HG03469 (cell line): ENCODE measurements around the gene SLFNL1.

Experiments
- ATAC-seq: cut with Tn5 transposase; IDR thresholded peaks from one replicate; pipeline ENCODE4 v1.9.1; 2021; ENCODE audit warnings: mild to moderate bottlenecking, moderate library complexity, moderate number of reproducible peaks; ENCODE audit not compliant: unreplicated experiment

The SLFNL1 gene

DNA sequence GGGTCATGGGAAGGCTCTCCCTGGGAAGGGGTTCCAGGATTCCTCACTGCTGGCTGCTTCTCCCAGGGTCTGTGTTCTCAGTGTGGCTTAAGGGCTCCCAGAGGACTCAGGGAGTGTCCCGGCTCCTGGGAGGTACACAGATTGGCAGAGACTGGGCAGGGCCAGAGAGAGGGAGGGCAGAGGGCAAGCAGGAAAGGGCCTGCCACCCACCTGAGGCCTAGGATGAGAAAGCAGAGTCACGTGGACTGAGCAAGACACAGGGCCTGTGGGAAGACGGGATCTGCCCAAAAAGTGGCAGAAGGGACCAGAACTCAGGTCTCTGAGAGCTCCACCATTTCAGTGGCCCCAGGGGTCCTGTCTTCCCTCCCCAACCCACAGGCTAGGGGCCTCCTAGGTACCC, 871 bp downstream of the SLFNL1 start:
- no peak for ATAC-seq

DNA sequence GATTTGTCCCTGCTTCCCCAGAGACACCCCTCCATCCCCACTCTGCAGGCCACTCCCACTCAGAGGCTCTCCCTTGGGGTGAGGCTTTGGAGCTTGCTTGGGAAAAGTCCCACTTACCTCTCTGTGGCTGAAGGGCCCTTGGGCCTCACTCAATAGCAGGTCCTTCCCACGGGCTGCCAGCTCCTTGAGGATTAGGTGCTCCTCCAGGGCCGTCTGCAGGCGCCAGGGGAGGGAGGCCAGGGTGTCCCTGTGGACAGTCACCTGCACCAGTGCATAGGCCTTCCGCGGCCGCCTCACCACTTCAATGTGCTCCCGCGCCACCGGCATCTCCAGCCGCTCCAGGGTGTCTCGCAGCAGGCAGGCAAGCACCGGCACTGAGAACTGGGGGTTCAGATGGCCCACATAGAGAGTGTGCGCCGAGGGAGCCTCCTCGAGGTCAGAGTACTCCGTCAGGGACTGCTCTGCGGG, 1.4 kb downstream of the SLFNL1 start:
- no peak for ATAC-seq

DNA sequence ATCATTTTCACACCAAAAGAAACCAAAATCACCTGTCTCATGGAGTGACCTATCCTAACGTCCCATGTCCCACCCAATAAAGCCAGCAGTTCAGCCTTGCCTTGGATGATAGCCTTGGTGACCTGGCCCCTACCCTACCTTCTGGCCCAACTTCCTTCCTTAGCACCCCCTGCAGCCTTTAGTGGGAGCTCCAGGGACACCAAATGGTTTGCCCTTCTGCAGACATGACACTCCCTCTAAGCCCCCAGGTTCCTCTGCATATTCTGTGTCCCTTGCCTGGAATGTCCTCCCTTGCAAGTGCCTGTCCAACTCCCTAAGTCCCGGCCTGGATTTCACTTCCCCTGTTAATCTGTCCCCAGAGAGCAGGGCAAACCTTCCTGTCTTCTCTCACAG, 2.2 kb downstream of the SLFNL1 start:
- no peak for ATAC-seq

DNA sequence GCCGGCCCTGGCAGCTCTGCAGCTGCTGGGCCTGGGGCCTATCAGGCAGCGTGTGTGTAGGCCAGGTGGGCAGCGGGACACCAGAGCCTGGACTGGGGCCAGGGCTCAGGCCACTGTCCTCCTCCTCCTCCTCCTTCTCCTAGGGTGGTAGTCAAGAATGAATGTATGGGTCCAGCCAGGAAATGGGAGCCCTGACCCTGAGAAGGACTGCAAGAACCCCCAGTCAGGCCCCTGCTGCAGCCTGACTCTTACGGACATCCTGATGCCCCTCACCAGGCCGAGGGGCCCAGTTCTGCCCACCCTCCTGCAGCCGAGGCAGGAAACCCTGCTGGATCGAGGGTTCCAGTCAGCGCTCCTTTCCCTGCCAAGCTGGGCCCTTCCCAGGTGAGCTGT, 3.5 kb downstream of the SLFNL1 start:
- no peak for ATAC-seq

DNA sequence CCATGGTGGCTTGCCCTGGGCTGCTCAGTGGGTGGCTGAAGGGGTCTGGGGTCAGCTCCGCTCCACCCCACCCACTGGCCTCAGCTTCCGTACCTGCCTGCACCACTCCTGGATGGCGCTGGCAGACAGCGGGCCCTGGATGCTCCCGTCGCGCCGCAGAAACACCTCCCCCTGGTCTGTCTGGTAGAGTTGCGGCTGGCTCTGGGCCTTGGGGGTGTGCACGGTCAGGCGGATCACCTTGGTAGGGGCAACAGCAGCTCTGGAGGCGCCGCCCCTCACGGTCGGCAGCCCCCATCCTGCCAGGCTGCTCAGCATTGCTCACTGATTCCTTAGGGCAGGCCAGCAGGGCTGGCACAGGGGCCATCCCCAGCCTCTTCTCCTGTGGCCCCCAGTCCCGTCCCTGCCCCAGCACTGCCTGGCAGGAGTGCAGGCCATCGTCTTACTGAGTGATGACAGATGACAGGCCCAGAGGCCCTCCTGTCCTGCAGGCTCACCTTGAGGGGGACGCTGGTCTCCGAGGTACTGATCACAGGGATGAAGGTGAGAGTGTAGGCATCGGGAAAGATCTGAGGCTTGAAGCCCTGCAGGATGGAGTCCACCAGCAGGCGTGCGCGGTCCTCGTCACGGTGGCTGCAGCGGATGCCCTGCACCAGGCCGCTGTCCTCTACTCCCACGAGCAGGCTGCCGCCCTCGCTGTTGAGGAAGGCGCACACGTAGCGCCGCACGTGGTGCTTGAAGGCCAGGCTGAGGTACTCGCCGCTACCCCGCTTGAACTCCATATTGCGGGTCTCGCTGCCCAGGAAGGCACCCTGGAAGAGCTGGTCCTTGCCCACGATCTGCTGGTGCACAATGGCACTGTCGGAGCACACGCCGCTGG, 4.1 kb downstream of the SLFNL1 start:
- ATAC-seq = no peak

DNA sequence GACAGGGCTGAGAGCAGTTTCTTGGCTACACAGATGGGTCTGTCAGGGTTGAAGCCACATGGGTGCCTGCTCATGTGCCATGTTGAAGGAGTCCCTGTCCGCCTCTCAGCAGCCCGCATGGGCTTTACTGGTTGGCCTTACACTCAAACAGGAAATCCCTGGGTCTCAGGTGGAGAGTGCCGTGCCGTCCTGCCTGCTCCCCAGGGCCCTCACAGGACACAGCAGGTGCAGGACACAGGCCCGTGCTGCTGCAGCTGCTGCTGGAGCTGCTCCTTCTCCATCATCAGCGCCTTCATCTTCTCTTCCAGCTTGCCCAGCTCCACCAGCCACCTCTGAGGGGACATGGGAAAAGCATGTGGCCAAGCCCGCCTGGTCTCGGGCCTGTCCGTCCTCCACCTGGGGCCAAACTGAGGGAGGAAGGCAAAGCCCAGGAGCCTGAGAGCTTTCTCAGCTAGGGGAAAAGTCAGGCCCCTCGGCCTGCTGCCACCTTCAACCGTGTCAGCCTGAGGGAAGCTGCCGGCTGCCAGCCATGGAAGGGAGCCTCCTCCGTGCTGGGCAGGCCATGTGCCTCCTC, 5.5 kb downstream of the SLFNL1 start:
- no peak for ATAC-seq

DNA sequence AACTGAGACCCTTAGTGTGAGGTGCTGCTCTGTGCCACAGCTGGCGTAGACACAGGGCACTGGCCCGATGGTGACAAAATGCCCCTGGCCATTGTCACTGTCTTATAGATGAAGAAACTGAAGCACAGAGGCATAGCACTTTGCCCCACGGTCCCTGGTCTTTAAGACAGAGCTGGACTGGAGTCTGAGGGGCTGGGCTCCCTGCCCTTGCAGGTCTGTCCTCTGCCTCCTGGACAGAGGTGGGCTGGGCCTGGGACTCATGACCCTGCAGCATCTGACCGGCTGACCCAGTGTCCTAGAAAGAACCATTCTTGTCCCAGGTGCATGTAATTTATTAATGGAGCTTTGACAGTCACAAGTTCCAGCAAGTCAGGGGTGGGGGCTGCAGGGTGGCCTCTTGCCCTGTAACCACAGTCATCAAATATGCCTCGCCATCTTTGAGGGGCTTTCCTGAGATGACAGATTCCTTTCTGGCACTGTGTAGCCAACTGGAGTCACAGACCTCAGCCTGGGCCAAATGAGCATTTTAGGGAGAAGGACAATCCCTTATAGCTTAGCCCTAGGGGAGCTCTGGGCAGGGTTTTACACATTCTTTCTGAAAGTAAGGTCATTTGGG, 6.1 kb downstream of the SLFNL1 start:
- ATAC-seq = no peak

DNA sequence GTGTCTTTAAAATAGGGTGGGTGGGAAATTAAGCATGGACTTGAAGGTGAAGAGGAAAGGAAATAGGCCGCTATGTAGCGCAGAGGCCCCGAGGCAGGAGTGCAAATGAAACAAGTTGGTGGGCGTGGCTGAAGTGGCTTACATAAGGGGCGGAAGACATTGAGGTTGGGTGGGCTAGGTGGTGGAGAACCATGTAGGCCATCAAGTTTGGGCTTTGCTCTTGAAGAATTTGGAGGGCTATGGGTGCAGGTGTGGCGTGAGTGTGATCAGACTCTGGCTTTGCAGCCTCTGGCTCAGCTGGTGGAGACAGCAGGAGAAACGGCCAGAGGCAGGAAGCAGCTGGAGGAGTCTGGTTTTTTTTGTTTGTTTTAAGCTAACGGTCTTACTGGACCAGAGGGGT, 6.7 kb downstream of the SLFNL1 start:
- no peak for ATAC-seq

DNA sequence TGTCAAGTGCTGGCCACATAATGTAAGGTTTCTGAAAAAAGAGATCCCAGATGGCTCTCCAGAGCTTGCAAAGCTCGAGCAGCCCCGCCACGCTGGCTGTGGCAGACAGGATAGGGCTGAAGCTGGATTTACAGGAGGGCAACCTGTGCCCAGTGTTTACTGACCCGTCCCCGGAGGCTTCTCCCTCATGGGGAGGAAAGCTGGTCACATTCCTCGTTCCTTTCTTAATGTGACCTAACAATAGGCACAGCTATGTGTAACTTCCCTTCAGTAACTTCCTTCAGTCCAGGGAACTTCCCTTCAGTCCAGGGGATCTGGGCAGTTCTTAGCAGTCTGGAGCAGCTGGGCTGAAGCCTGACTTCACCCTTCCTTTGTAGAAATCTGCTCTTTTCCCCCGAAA, 7.7 kb downstream of the SLFNL1 start:
- no peak for ATAC-seq

DNA sequence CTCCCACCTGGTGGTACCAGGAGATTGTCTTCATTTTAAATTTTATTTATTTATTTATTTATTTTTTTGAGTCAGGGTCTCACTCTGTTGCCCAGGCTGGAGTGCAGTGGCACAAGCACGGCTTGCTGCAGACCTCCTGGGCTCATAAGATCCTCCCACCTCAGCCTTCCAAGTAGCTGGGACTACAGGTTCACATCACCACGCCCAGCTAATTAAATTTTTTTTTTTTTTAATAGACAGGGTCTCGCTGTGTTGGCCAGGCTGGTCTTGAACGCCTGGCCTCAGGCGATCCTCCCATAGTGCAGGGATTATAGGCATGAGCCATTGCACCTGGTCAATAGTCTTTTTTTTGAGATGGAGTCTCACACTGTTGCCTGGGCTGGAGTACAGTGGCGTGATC, 8.5 kb downstream of the SLFNL1 start:
- ATAC-seq = no peak

DNA sequence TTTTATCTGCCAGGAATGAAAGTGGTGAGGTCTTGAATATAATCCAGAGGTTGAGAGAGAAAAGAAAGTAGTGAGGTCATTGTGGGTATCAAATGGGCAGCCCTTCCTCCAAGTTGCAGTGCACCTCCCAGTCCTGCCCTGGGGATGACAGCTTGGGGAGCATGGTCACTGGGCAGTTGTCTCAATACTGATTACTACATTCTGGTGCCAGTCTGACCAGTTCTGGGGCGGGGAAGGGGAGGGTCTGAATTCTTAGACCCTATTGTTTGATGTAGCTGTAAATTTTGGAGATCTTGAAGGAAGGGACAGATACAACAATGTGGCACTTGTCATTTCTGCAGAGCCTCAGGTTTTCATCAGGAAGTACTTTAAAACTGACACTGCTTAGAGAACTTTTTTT, 11.2 kb downstream of the SLFNL1 start:
- no peak for ATAC-seq

DNA sequence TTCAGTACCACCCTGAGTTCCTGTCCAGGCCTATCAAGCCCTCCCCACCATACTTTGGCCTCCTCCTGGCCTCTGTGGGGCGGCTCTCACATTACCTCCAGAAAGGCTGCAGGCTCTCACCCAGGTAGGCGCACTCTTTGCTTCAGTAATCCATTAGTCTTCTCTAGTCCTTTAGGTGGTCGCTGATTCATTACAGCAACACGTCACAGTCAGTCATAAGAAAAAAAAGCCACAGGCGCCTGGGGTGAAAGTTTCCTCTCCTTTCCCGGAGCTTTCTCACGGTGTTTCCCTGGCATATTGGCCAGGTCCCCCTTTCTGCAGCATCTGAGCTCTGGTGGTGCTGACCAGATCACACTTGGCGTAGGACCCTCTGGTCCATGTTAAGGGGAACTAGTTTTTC, 12.1 kb downstream of the SLFNL1 start:
- no peak for ATAC-seq

DNA sequence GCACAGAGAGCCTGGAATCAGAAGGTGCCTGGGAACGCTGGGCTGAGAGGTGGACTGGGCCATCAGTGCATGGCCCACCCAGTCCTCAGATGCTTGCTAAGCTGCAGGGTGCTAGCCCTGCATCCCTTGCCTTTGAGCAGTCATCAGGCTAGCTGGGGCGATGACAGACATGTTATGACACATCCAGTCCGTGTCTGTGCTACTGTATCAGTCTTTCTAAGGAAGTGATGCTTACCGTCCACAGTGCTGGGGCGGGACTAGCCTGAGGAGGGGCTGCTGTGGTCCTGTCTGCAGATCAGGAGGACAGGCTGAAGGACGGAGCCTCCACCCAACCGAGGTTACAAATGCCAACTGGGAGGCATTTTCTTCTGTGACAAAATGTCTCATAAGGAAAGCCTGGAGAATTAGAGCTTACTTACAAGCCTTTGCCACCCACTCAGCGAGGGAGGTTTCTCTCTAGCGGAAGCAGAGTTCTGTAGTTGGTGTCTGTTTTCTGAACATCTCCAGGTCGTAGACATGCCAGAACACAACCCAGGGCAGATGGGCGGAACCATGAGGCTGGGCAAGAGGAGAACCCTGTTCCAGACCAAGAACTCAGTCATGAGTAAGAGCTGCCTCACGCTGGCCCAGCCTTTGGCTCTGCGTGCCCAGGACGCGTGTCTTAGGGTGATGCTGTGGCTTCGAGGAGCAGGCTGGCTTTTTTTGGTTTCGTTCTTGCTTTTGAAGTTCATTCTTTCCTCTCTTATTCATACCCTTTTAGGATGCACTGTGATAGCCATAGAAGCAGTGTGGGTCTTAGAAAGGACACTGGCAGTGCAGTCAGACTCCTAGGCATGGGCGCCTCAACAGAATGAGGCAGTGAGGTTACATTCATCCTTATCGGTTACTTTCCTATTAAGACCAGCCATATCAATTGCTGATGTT, 14.3 kb downstream of the SLFNL1 start:
- ATAC-seq = no peak

DNA sequence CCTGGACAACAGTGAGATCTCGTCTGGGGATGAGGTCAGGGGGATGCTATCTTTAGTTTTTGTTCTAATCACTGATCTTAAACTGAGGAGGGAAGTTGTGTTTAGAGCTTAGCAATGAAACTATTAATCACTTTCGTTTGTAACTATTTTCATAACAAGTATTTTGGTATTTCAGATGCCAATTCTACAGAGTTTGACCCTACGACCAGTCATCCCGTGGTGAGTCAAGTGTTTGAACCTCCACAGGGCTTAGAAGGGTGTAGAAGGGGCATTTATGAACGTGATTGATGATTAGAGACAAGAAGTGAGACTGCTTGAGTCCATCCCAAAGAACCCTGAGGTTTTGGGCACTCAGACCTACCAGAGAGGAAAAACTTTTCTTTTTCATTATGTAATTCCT, 15.6 kb downstream of the SLFNL1 start:
- no peak for ATAC-seq

DNA sequence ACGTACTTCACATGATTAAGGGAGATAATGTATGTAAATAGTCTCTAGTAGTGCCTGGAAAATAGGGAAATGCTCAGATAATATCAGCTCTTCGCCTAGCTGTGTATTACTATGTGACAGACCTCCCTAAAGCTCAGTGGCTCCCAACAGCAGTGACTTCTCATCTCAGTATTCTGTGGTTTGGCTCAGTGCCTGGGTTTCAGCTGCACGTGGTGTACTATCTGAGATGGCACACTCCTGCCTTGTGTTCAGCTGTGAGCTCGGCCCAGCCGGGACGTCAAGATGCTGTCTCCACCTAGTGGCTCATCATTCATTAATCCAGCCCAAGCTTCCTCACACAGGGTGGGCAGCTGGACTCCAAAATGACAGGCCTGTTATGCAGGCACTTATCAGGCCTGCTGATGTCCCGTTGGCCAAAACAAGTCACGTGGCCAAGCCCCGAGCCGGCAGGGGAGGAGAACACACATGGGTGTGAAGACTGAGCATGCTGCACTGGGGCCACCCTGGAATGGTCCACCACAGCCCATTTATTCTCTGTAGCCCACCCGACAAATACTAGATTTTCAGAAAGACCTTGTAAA, 17.8 kb downstream of the SLFNL1 start:
- peak; percentile 92 for ATAC-seq

DNA sequence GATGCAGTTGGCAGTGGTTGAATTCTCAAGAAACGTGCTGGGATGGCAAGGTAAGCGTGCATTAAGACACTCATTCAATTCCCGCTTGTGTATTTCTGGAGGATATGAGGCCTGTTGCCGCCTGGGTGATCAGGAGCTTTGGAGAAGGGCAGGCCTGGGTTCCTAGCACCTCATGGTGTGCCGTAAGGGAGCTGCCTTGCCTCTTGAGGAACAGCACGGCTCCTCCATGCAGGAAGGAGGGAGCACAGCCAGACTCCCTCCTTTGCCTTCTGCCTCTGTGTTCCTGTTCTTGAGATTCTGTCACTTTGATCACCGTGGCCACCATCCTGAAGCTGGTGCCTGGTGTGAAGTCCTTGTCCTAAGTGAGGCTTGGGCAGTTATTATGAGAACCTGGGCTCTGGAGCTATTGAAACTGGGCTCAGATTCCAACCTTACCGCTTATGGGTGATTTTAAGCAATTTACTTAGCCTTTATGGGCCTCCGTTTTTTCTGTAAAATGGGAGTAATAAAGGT, 18.3 kb downstream of the SLFNL1 start:
- no peak for ATAC-seq

DNA sequence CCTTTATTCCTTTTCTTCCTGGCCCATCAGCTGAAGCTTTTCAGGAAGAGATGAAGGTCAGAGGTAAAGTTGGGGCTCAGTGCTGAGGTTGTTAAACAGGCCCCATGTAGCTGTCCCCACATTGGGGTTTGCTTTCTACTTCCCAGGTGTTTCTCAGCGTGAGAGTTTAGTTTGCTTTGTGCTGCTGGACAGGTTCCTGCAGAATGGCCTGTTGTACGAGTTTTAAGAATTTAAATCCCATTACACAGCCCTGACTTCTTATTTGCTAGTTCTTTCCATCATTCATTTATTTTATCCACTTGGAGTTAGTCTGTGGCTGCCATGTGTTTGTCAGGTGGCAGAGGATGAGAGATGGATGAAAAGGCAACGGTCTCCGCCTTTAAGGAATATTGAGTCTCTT, 22.9 kb downstream of the SLFNL1 start:
- no peak for ATAC-seq

DNA sequence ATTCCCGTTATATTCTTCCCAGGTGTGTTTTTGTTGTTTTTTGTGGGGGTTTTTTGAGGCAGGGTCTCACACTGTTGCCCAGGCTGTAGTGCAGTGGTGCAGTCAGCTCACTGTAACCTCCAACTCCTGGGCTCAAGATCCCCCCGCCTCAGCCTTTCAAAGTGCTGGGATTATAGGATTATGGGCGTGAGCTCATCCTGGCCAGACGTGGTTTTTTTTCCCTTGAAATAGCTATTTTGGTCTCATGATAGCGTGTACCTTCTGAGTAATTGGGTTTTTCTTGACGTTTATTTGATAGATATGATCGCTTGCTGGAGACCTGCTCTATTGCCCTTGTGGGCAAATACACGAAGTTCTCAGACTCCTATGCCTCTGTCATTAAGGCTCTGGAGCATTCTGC, 24.4 kb downstream of the SLFNL1 start:
- no peak for ATAC-seq

DNA sequence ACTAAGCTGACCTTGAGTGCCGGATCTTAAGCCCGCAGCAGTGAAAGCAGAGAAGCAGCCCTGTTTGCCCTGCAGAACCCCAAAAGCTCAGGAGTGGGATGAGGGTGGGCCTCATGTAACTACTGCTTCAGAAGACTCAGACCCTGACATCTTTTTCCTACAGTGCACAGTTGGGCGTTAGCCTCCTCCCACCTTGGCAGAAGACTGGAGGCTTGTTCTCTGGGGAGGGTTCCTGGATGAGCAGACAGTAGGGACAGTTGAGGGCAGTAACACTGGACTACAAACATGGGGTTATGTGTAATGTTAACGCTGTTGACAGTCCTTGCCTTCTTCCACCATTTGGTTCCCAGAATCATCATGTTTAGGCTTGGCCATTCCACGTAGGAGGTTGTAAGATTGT, 32.5 kb downstream of the SLFNL1 start:
- ATAC-seq = no peak

DNA sequence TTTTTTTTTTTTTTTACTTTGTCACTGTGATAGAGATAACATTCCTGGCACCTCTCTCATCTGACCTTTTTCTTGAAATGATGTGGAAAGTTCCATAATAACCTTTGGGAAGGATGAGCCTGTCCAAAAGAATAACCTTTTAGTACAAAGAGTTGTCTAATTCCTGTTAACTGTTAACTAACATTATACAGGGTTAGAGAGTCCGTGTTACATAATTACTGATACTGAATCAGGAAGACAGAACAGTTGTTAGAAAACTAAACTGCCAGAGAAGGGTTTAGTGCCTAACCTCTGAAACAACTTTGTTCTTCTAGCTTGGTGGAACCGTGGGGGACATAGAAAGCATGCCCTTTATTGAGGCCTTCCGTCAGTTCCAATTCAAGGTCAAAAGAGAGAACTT, 33.2 kb downstream of the SLFNL1 start:
- ATAC-seq = no peak
